ENCODE measurements around the gene SIRPD. TPM values are rescaled to one million over a fixed set of nuclear protein-coding genes. Genes with fewer than 3 reads are reported as not detected.

The SIRPD gene
- total and polyA plus RNA-seq, 2 of the 8 experiments (the other 6 are each of a cell fraction or from before 2014, with no cell fraction given), result not detected

GRCh38 chr20:1587781-1588532 lies 30.5 kb upstream of the SIRPD start:
- Histone ChIP-seq H4K20me1 (replicated peaks in 1 of 2; ENCODE audit: control insufficient read depth in 1 of 2, insufficient read depth in 2 of 2, low read length in 2 of 2) (no peaks in the 10 kb centered on the region), H3K4me1 (replicated peaks in 1 of 4; ENCODE audit: control insufficient read depth in 3 of 4, insufficient read depth in 4 of 4, low read length in 3 of 4) (no peaks in the 10 kb centered on the region), H3K4me2 (ENCODE audit: insufficient read depth in 1 of 2, low read depth in 2 of 2, low read length in 2 of 2) (no peak overlapping the region), H2AFZ (ENCODE audit: low read length) (no peak overlapping the region), H3K14ac (ENCODE audit: insufficient read length) (no peak overlapping the region), H2BK12ac (ENCODE audit: low read depth, low read length) (no peak overlapping the region), H3K23ac (ENCODE audit: insufficient read length) (no peak overlapping the region), H3K4ac (replicated peaks; ENCODE audit: insufficient read length, low read depth, low read length) (no peak overlapping the region), H4K8ac (ENCODE audit: extremely low read depth, insufficient read depth, low read length) (no peak overlapping the region), H2BK15ac (ENCODE audit: low read length) (no peak overlapping the region), H3K9me3 (ENCODE audit: insufficient read depth in 2 of 2, low read depth in 1 of 2, low read length in 1 of 2) (no peaks in the 10 kb centered on the region), H4K5ac (ENCODE audit: insufficient read length, low read depth, low read length) (no peak overlapping the region), H3K9ac (replicated peaks in 1 of 4; ENCODE audit: extremely low read depth in 1 of 4, low read depth in 3 of 4, low read length in 3 of 4) (no peak overlapping the region), H3K4me3 (ENCODE audit: extremely low read depth in 1 of 4, insufficient read depth in 2 of 4, low read depth in 3 of 4, low read length in 4 of 4) (no peak overlapping the region), H3K56ac (replicated peaks; ENCODE audit: insufficient read length, low read depth, low read length) (no peak overlapping the region), H3K79me1 (ENCODE audit: low read depth, low read length) (no peaks in the 10 kb centered on the region), H4K91ac (replicated peaks; ENCODE audit: insufficient read length, low read length) (no peak overlapping the region), H3K27me3 (replicated peaks in 1 of 4; ENCODE audit: control insufficient read depth in 3 of 4, extremely low read depth in 1 of 4, insufficient read depth in 3 of 4, low read length in 3 of 4) (no peaks in the 10 kb centered on the region), H3K27ac (ENCODE audit: low read depth, low read length) (no peak overlapping the region), H2BK20ac (ENCODE audit: low read length) (no peak overlapping the region), H2BK120ac (replicated peaks; ENCODE audit: low read depth, low read length) (no peak overlapping the region), H3K18ac (ENCODE audit: extremely low read depth, low read length) (no peak overlapping the region), H2BK5ac (ENCODE audit: low read depth, low read length) (no peak overlapping the region), H3K79me2 (ENCODE audit: control insufficient read depth in 1 of 2, insufficient read depth in 2 of 2, low read length in 2 of 2) (no peaks in the 10 kb centered on the region), H3K23me2 (ENCODE audit: low read depth, low read length) (no peaks in the 10 kb centered on the region), H2AK5ac (ENCODE audit: low read depth, low read length) (no peak overlapping the region), H3K36me3 (ENCODE audit: control insufficient read depth in 2 of 4, insufficient read depth in 4 of 4, low read length in 3 of 4) (no peaks in the 10 kb centered on the region)
- ChIA-PET CTCF (ENCODE audit: partially characterized antibody) (interaction anchor here (1.2 to 1.5 kb wide), 2 partner anchors 49 to 146 kb away, joined by 4 read pairs; no protein-coding TSS in a partner anchor), POLR2A (ENCODE audit: partially characterized antibody) (no interaction called here)
- DNase-seq (ENCODE audit: low read depth in 1 of 2, low spot score in 2 of 2) (no peak), FAIRE-seq (no peak)
- 86% methylated on average over 3 of the region's 3 CpGs; no CpG with 5 or more reads in 1 of the 2 experiments for WGBS, 2 experiments (ENCODE audit: extremely low coverage in 1 of 2, insufficient coverage in 1 of 2, insufficient read length in 1 of 2, insufficient replicate concordance in 2 of 2, low coverage in 1 of 2, low lambda C conversion rate in 2 of 2, missing lambda C conversion rate in 1 of 2)
- TF ChIP-seq NANOG (IDR thresholded peaks at IDR 0.05; ENCODE audit: insufficient read depth, low read depth, low read length, poor library complexity, severe bottlenecking), result no peak
- TF ChIP-seq ASH2L (IDR thresholded peaks at IDR 0.05; ENCODE audit: low read length), result no peak
- TF ChIP-seq PHF8 (conservative IDR thresholded peaks at IDR 0.05; ENCODE audit: low read depth, low read length), result no peak
- no peak for TF ChIP-seq POLR2AphosphoS5 (IDR thresholded peaks at IDR 0.05; ENCODE audit: low read depth, low read length)
- no peak for TF ChIP-seq E2F6 (IDR thresholded peaks at IDR 0.05)
- TF ChIP-seq TCF12 (IDR thresholded peaks at IDR 0.05; ENCODE audit: low read depth, low read length), result no peak
- TF ChIP-seq SUZ12 (IDR thresholded peaks at IDR 0.05; ENCODE audit: low read length), result no peak
- no peak for TF ChIP-seq USF2 (IDR thresholded peaks at IDR 0.05; ENCODE audit: low read length)
- no peak for TF ChIP-seq RNF2 (IDR thresholded peaks at IDR 0.05; ENCODE audit: borderline replicate concordance, low read depth, low read length, missing control alignments, poor library complexity, severe bottlenecking)
- TF ChIP-seq KDM1A (IDR thresholded peaks at IDR 0.05; ENCODE audit: borderline replicate concordance, low read length), result no peak
- TF ChIP-seq JUN (IDR thresholded peaks at IDR 0.05; ENCODE audit: low read depth, low read length), result no peak

Data from H1 (cell line).